GM21526 (cell line): ENCODE results near the gene LCN10.
"Not testable (repeated sequence)": the region's sequence is repeated elsewhere in the genome, so short reads cannot be mapped to it uniquely, and the experiment has no call there.

ENCODE experiments used
- ATAC-seq: cut with Tn5 transposase; IDR thresholded peaks from one replicate; pipeline ENCODE4 v1.9.1; 2021; ENCODE audit warnings: moderate library complexity; ENCODE audit not compliant: unreplicated experiment, low FRiP score

The LCN10 gene

DNA sequence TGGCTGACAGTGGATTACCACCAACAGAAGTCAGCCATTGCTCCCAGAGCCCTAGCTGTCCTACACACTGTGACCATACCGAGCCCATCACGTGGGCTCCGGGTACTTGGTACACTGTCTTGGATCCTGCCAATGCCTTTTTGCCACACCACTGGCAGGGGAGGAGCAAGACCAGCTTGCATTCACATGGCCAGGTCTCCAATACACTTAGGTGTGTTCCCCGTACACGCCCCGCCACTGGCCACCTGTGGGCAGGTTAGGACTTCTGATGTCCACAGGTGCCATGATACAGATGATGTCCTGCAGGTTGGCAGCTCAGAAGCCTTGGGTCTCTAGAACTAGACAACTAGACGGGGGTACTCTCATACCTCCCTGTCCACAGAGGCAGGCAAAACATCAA lies 35.7 kb downstream of the LCN10 start:
- no peak for ATAC-seq

DNA sequence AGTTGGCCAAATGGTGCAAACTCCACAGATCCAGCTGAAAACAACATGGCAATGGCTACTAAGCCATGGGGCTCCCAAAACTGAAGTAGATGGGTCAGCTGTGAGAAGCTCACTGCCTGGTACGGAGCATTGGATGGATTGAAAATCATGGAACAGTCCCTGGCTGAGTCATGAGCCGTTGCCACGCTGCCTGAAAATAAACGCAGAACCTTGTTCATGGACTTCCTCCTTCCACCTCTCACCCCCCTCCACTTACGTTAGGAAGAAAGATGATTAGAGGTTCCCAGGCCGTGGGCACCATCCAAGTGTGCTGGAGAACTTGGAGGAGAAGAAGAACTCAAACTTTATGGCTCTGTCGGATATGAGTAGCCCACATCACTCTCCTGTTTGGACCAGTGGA lies 37.2 kb downstream of the LCN10 start:
- no peak for ATAC-seq

DNA sequence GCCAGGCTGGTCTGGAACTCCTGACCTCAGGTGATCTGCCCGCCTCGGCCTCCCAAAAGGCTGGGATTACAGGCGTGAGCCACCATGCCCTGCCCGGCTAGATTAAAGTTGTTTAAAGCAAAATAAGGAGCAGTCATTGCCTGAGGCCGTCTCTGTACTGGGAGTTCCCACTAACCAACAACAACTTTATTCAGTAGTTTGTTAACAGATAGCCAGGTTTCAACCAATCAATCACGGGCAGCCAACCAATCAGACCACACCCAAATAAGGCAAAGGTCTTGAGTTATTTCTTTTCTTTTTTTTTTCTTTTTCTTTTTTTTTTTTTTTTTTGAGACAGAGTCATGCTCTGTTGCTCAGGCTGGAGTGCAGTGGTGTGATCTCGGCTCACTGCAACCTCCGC lies 38.0 kb downstream of the LCN10 start:
- ATAC-seq: not testable (repeated sequence)

DNA sequence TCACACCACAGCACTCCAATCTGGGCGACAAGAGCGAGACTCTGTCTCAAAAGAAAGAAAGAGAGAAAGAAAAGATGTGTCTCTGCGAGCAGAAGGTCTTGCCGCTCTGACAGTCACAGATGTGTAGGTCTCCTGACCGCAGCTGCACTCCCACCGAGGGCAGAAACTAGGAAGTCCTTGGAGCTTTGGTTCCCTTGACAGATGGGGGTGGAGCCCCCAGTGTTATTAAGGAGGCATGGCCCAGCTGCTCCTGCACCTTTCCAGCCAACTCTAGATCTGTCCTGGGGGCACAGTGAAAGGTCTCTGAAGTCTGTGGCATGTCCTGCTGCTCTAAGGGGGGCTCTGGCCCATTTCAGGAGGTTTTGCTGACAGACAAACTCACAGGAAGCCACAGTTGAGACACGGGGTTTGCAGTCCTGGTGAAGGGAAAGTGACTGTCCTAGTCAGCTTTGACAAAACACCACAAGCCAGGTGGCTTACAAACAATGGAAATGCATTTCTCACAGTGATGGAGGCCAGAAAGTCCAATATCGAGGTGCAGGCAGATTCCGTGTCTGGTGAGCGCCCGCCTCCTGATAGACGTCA lies 39.4 kb downstream of the LCN10 start:
- no peak for ATAC-seq

DNA sequence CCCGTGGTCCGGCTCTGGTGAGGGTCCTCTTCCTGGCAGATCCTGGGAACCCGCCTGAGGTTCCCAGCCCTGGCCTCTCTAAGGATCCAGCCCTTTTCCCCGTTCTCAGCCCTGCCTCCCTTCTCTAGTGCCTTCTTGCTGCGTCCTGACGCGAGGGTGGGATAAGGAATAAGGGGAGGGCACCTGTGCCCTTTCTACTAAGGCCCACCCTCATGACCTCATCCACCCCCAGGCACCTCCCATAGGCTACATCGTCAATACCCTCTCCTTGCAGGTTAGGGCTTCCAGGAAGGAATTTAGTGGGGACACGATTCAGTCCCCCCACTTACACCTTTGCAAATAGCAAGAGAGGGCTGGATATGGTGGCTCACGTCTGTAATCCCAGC lies 41.1 kb downstream of the LCN10 start:
- no peak for ATAC-seq

DNA sequence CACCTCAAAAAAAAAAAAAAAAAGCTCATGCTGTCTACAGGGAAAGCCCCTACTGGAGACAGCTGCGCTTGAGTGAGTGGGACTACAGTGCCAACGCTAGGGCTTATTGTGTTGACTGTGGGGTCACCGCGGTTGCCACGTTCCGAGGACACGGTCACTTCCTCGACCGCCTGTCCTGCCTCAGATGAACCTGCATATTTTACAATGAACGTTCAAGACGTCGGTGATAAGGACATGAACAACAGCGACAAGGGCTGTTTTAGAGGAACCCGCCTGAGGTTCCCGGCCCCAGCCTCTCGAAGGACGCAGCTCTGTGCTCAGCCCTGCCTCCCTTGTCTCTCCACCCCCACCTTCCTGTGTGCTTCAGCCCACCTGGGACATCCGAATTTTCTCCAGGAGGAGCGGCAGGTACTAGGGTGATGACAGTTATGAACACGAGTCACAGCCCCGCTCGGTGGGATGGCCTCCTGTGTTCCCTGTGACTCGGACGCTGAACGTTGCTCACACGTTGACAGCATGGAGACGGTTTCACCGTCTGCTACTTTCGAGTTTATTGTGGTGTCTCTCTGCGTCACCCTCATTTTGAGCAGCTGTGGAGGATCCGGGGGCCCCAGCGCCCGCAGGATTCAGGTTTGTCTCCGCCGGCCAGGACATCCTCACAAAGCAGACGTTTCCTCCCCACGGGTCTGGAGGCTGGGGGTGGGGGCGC lies 41.6 kb downstream of the LCN10 start:
- ATAC-seq: peak; percentile 65

DNA sequence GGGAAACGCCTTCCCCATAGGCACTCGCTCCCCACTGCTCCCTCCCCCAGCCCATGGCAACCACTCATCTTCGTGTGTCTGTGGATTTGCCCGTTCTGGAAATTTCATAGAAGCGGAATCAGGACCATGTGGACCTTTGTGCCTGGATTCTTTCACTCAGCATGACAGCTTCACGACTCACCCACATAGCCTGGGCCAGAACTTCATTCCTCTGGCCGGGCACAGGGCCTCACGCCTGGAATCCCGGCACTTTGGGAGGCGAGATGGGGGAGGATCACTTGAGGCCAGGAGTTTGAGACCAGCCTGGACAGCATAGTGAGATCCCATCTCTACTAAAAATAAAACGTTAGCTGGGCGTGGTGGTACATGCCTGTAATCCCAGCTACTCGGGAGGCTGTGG lies 42.4 kb downstream of the LCN10 start:
- ATAC-seq: no peak

DNA sequence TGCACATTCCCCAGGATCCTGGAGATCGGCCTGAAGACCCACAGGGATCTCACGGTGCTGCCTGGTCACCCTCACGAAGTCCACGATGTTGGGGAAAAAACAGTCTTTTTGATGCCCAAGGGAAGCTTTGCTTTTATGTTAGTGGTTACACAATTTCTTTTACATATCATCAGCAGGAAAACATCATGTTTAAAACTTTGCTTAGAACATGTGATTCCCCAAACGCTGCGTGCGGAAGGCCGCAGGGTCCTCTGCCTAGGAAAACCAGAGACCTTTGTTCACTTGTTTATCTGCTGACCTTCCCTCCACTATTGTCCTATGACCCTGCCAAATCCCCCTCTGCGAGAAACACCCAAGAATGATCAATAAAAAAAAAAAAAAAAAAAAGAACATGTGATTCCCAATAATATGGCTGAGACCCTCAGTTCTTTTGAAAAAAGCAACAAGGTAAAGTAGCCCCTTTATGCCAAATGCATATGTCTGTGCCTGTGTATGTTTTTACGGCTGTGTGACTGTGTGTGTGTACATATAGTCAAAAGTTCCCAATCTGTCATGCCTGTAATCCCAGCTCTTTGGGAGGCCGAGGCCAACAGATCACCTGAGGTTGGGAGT lies 44.0 kb downstream of the LCN10 start:
- ATAC-seq: no peak

DNA sequence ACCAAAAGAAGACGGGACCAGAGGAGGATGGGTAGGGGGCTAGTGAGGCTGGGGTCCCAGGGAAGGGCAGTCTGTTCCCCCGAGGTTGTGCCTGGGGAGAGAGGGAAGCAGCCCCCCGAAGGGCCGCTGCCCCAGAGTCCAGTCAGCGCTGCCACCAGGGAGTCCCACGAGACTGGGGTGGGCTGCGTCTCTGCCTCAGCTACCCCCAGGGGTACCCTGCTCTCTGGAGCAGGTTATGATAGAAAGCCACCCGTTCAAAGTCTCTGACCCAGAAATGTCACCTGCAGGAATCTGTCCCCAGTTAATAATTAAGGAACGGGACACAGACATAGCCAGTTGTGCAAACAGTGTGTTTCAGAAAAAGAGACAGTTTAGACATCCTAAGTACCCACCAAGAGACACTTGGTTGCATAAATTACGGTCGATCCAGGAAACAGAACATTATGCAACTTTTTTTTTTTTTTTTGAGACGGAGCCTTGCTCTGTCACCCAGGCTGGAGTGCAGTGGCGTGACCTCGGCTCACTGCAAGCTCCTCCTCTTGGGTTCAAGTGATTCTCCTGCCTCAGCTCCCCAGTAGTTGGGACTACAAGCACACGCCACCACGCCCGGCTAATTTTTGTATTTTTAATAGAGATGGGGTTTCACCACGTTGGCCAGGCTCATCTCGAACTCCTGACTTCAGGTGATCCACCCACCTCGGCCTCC lies 44.8 kb downstream of the LCN10 start:
- ATAC-seq: no peak

DNA sequence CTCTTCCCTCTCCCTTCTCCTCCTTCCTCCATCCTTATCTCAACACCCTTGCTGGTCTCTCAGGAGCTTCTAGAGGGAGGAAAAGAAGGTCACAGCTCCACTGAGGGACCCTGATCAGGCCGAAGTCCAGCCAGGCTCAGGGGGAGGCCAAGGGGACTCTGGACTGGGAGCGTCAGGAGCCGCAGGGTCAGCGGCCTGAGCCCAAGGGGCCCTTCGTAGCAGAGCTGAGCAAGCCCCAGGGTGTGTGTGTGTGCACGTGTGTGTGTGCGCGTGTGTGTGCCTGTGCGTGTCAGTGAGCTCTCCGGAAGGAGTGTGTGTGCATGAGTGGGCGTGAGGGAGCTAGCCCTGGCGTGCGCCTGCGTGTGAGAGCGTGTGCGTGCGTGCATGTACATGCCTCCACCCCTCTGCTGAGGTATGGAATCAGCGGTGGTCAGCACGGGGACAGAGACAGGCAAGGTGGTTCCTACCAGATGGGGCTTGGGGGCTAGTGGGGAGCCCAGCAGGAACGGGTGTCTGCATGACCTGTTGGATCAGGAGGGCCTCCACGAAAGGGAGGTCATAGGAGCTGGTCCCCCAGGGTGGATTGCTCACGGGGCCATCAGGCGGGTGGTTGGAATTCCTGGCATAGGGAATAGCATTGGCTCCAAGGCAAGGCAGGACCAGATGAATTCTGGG lies 45.5 kb downstream of the LCN10 start:
- no peak for ATAC-seq

DNA sequence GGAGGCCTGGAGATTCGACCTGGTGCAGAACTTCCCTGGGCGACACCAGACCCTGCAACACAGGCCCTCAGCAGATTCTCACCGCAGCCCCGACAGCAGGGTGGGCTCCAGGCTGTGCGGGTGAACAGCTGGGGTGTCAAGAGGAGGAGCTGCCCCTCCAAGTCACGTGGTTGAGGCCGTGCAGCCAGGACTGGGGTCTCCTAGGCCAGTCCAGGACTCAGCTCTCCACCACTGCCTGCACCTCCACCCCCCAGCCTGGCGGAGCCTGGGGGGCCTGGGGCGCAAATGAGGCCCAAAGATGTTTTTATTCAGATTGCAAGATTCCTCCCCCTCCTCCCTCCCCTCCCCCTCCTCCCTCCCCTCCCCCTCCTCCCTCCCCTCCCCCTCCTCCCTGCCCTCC lies 46.2 kb downstream of the LCN10 start:
- ATAC-seq: no peak

DNA sequence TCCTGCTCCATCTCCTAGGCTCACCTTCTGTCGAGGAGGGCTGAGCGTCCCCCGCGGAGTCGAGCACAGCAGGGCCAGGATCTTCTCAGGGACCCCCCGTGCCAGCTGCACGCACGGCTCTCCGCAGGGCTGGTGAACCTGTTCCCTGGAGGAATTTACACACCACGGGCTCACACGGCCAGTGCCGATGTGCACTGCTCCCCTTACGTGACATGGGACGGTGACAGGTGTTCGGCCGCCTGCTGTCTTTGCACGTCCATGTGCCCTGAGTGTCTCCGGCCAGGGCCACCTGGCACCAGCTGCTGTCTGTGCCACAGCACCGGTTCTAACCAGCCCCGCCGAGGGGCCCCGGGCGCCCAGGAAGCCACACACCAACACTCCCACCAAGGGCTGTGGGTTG lies 46.8 kb downstream of the LCN10 start:
- no peak for ATAC-seq

DNA sequence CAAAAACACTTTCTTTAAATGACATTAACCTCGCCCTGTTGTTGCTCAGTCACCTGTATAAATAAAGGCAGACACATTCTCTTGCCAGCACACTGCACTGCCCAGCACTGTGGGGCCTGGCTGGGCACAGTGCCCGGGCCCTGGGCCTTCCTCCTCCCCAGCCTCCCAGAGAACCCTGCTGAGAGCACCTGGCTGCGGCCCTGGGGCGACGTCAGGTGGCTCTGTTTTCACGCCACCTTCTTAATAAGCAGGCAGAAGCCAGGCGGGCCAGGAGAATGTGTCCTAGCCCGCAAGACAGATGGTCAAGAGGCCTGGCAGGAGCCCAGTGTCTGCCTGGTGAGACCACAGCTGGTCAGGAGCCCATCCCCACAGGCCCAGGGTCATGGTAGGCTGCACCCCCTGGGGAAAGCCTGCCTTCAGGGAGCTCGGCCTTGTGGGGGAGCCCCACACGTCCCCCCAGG lies 47.3 kb downstream of the LCN10 start:
- no peak for ATAC-seq

DNA sequence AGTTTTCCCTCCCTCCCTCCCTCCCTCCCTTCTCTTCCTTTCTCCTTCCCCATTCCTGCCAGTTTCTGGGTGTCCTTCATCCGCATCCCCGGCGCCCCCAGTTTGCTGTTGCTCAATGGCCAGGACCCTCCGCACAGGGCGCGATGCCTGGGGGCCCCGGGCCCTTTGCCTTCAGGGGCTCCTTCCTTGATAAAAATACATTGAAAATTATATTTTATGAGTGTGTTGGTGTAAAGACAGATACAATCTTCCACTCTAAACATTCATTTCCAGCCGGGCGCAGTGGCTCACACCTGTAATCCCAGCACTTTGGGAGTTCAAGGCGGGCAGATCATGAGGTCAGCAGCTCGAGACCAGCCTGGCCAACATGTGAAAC lies 47.9 kb downstream of the LCN10 start:
- ATAC-seq: no peak

DNA sequence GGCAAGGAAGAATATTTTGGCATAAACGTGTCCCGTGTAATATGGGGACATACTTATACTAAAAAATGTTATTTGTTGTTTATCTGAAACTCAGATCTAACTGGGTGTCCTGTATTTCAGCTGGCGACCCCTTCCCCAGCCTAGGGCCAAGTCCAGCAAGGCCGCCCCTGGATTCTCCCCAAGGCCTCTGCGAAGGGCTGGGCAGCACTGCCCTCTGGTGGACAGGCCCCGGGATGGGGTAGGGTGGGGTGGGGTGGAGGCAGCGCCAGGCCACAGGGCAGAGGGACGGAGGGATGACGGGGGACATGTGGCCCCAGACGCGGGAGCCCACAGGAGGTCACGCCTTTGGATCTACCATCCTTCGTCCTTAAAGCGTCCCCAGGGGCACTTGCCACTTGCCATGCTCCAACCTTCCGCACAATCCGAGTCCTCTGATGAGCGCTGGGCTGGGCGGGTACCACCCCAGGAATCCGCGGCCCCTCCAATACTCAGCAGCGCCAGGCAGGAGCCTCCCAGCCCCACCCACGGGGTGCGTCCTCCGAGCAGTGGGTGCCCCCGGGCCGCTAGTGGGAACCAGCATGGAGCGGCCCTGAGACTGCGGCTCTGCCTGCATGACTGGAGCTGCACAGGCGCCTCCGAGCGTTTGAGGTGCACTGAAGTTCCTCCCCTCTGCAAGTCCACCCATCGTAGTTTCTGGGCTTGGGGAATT lies 48.4 kb downstream of the LCN10 start:
- ATAC-seq: no peak

DNA sequence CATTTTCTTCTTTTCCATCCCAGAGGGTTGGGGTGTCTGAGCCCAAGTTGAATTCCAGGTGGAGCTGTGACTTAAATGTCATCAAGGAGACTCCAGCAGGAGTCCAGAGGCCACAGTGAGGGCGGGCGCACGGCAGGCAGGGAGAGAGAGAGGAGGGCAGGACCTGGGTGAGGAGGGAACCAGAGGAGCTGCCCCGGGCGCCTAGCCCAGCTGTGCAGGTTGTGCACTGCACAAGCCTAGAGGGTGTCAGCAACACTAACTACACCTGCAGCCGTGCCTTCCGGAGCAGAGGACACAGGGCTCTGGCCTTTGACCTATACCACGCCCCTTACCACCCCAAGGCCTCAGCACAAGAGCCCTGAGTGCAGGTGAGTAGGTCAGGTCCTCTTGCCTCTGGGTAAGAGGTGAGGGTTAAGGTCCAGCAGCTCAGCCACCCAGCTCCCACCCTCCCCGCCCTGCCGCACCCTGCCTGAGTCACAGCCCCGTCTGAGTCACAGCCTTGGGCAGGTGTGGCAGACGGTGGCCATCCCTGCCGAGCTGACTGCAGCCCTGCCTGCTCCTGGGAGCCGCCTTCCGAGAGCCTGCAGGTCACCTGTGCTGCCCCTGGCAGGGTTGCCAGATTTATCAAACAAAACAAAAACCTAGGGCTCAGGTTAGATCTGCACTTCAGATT lies 49.1 kb downstream of the LCN10 start:
- ATAC-seq: no peak

DNA sequence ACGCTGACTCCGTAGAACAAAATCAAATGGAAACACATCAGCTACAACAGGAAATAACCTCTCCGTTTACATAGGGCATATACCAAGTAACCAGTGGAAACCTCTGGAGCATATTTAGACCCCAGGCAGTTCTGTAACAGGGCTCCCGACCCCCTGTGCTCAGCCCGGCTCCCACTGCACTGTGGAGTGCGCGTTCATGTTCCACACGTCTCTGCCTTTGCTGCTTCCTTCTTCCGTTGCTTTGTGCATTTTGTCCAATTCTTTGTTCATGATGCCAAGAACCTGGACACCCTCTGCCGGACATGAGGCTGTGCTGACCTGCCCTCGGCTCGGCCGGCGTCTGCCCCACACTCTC lies 49.6 kb downstream of the LCN10 start:
- no peak for ATAC-seq

DNA sequence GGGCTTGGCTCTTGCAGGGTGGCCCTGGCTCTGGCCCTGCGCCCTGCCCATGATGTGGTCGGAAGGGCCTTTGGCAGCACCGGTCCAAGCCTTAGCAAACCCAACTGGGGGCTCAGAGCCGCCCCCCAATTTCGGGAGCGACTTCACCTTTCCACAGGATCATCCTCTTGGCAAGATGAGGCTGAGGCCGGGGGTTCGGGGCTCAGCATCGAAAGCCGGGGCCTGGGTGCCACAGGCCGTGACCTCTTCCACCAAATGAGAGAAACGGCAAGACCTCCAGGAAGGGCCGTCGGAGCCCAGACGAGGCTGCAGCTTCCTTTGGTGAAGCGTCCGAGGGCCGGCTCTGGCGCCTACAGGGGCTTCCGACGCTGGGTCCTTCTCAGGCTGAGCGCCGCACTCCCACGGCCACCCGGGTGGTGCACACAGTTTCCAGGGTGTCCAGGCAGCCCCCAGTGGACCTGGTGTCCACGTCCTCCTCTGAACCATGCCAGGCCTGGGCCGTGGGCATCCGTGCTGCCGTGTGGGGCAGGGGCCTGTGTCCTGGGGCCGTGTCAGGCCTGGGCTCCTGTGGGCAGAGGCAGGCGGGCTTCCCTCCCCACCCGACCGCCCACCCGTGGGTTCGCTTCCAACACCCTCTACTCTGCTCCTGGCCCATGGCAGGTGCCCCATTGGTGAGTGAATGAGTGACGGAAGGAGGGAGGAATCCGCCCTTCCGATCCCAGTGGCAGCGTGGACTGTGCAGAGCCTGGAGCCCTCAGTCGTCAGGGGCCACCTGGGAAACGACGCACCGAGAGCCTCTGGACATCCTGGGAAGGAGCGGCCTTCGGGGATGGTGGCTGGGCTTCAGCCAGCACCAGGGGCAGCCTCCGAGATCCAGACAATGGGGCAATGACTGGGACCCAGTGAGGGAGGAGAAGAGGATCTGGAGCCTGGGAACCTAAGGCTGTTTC lies 50.3 kb downstream of the LCN10 start:
- no peak for ATAC-seq
